Endometrial microvascular endothelial cells (primary cell): ENCODE measurements around the gene CFAP61. TPM values are rescaled to one million over a fixed set of nuclear protein-coding genes. Genes with fewer than 3 reads are reported as not detected.
"Not testable (repeated sequence)": the region's sequence is repeated elsewhere in the genome, so short reads cannot be mapped to it uniquely, and the experiment has no call there.

Experiments
- in situ Hi-C: cut with HindIII; loops from 2 replicates; pipeline ENCODE4 v1.10.0; 2017; ENCODE audit warnings: low sequenced_read_pairs, low pct_unique_long_range_greater_than_20kb; ENCODE audit errors: inconsistent ontology term
- total RNA-seq: library from RNA; depleted of rRNA; stranded (reverse); fragments of >200 nt; gene quantifications from one replicate; pipeline ENCODE4 v1.2.3, GENCODE V29; 2015; ENCODE audit errors: inconsistent ontology term

CFAP61 gene
- total RNA-seq, 1 donor from 2014 or later, result not detected

DNA sequence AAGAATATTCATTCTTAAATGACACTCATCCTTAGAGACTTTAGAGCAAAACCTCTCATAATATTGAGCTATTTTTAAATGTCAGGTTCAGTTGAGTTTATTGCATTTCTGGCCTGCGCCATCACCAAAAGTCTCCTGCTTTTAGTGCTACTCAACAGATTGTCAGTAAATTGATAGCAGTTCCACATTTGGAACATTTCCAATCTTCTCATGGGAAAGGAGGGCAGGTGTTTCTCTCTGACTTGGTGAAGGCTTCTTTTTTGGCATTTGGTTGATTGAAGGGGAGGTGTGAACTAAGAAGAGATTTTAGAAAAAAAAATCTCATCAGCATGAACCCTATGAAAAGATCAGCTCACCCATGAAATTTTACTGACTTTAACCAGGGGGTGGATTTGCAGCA, 189.6 kb downstream of the CFAP61 start:
- in situ Hi-C loops, result no loop called here

- in situ Hi-C loops, result not testable (repeated sequence)
Measured at GRCh38 chr20:20244384-20244783, 192.1 kb downstream of the CFAP61 start.

DNA sequence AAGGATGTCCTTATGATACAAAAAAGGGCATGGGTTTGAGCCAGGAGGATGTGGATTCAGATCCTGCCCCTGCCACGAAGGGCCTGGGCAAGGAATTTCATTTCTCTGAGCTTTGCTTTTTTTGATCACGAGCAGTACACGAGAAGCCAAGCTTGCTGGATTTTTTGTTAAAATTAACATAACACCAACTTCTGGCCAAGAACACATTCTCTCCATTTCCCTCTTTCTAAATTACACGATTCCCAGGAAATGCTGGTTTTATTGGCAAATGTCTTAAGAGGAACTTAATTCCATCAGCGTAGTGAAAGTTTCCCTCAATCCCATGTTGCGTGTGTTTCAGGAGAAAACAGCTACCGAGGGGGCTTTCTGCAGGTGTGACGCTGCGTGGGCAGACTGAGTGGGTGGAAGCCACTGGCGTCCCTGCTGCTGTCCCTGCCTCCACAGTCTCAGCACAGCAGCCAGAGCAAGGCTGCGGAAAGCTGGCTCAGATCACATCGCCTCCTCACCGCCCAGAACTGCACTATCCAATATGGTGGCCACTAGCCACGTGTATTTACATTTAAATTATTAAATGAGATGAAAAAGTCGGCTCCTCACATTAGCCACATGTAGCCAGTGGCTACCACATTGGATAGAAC, 194.8 kb downstream of the CFAP61 start:
- in situ Hi-C loops, result no loop called here

- in situ Hi-C loops, result no loop called here
Measured at GRCh38 chr20:20248620-20249200, 196.4 kb downstream of the CFAP61 start.

DNA sequence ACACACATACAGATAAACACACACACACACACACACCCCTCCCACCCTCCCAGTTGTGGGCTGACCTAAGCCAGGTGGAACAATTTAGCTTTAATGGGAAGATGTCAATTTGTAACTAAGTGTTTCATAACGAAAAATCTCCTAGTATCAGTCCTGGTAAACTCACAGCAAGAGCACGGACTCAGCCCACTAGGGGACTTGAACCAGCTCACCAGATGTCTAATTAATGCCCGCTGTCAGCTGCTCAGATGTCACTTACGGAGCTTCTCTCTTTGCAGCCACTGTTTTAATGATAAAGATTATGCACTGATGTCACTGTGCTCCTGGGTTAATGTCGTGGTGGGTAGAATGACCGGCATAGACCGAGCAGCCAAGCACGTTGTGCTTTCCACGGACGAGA, 199.0 kb downstream of the CFAP61 start:
- in situ Hi-C loops, result no loop called here

DNA sequence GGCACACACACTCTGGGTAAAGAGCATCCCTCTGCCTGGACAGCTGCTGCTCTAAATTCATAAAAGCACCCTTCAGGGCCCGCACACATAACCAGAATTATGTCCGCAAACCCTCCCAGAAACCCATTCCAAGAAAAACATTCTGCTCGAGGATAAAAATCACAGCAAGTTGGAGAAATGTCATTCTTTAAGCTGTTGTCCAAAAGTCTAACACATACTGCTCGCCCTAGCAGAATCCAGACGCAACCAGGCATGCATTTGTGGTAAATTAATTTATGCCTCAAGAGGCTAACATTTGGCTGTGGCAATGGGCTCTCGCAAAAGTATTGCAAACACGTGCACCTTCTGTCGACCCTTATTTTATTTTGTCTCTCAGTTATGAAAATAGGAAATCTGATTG, 199.5 kb downstream of the CFAP61 start:
- in situ Hi-C loops, result no loop called here

- in situ Hi-C loops, result no loop called here
Measured at GRCh38 chr20:20253039-20253743, 200.9 kb downstream of the CFAP61 start.

- in situ Hi-C loops, result no loop called here
Measured at GRCh38 chr20:20253744-20254330, 201.5 kb downstream of the CFAP61 start.

GRCh38 chr20:20255099-20255498, 202.8 kb downstream of the CFAP61 start:
- in situ Hi-C loops, result no loop called here

GRCh38 chr20:20259533-20259932, 207.2 kb downstream of the CFAP61 start:
- in situ Hi-C loops, result no loop called here

- in situ Hi-C loops, result no loop called here
Measured at GRCh38 chr20:20261159-20261558, 208.8 kb downstream of the CFAP61 start.

GRCh38 chr20:20265210-20265609, 212.9 kb downstream of the CFAP61 start:
- in situ Hi-C loops, result no loop called here

- in situ Hi-C loops, result no loop called here
Measured at GRCh38 chr20:20266552-20266951, 214.2 kb downstream of the CFAP61 start.

- in situ Hi-C loops, result no loop called here
Measured at GRCh38 chr20:20267685-20268370, 215.5 kb downstream of the CFAP61 start.

GRCh38 chr20:20271271-20271670, 218.9 kb downstream of the CFAP61 start:
- in situ Hi-C loops, result no loop called here

DNA sequence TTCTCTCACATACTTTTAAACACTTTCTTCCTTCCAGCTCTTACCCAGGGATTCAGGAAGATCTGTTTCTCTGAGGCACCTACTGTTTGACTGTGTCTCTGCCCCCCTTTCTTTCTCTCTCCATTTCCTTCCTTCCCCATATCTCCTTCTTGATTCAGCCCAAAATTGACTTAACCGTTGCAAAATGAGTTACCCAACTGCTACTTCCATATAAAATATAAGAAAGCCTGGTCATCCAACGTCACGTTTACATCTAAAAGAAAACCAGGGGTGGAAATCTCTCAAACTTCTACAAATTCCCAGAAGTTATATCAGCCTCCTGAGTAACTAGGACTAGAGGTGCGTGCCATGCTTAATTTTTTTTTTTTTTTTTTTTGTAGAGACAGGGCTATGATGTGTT, 220.4 kb downstream of the CFAP61 start:
- in situ Hi-C loops, result no loop called here

- in situ Hi-C loops, result no loop called here
Measured at GRCh38 chr20:20273286-20273685, 221.0 kb downstream of the CFAP61 start.

GRCh38 chr20:20274821-20275220, 222.5 kb downstream of the CFAP61 start:
- in situ Hi-C loops, result no loop called here

- in situ Hi-C loops, result no loop called here
Measured at GRCh38 chr20:20275636-20276035, 223.3 kb downstream of the CFAP61 start.
